BJ (cell line): ENCODE results near the gene HIVEP3. TPM values are rescaled to one million over a fixed set of nuclear protein-coding genes. Genes with fewer than 3 reads are reported as not detected.

Source experiments
- CTCF ChIA-PET: fragments of 350-600 bp; formaldehyde crosslinking; extraction: SDS; loops from one replicate; lab custom pipeline; 2021; ENCODE audit warnings: antibody characterized with exemption, inconsistent platforms; lab: Yijun Ruan, JAX
- POLR2A ChIA-PET: fragments of 300-600 bp; sonication (Branson Sonifier 250); formaldehyde crosslinking; extraction: SDS; loops from one replicate; lab custom pipeline; 2021; ENCODE audit warnings: antibody characterized with exemption; lab: Charles Lee
- DNase-seq: peaks from one replicate; pipeline ENCODE4 v3.0.0-alpha.2; 2011; ENCODE audit warnings: low read depth
- H3K27me3 ChIP-seq: 2 replicates; pipeline ENCODE4 v1.6.0; 2011; ENCODE audit warnings: low read length; ENCODE audit not compliant: control insufficient read depth, insufficient read depth
- H3K36me3 ChIP-seq: 2 replicates; pipeline ENCODE4 v1.5.1; 2011; ENCODE audit warnings: low read length; ENCODE audit not compliant: control insufficient read depth, insufficient read depth
- H3K4me3 ChIP-seq: 2 replicates; pipeline ENCODE4 v1.5.1; 2011; ENCODE audit warnings: low read depth, mild to moderate bottlenecking, control low read depth, low read length
- polyA plus RNA-seq: library from polyadenylated mRNA; depleted of rRNA; stranded (reverse); fragments of >200 nt; gene quantifications from 2 replicates; pipeline ENCODE4 v1.2.3, GENCODE V29; 2011
- TF ChIP-seq, protein P1 (sequence below): IDR thresholded peaks from 2 replicates; pipeline ENCODE4 v1.5.1; 2011; ENCODE audit warnings: low read depth, mild to moderate bottlenecking, control low read depth, inconsistent platforms, low read length, moderate library complexity; ENCODE audit not compliant: insufficient read depth

Gene HIVEP3
- polyA plus RNA-seq, 1 experiment = 4.0 TPM

DNA sequence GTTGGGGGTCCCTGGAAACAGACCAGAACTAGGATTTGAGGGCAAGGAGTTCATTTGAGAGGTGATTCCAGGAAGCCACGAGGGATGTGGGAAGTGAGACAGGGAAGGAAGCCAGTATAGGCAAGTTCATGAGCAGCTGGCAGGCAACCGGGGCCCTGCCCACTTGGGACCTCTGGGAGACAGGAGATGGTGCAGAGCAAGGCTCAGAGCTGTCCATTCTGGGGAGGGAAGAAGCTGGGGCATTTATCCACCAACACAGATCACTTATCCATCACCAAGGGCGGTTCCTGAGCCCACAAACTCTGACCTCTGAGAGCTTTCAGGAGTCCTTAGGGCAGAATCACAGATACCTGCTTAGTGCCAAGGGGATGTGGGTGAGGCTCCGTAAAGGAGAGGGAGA, 451.0 kb downstream of the HIVEP3 start:
- POLR2A ChIA-PET = no interaction called here
- no peak overlapping the region for H3K4me3 ChIP-seq
- DNase-seq = no peak
- H3K36me3 ChIP-seq = no peaks in the 10 kb centered on the region
- CTCF ChIA-PET = interaction anchor here (1.2 to 1.4 kb wide), 2 partner anchors 16 to 33 kb away, joined by 3 to 5 read pairs; partner anchors contain the start of gene EDN2
- TF ChIP-seq, protein P1, sequence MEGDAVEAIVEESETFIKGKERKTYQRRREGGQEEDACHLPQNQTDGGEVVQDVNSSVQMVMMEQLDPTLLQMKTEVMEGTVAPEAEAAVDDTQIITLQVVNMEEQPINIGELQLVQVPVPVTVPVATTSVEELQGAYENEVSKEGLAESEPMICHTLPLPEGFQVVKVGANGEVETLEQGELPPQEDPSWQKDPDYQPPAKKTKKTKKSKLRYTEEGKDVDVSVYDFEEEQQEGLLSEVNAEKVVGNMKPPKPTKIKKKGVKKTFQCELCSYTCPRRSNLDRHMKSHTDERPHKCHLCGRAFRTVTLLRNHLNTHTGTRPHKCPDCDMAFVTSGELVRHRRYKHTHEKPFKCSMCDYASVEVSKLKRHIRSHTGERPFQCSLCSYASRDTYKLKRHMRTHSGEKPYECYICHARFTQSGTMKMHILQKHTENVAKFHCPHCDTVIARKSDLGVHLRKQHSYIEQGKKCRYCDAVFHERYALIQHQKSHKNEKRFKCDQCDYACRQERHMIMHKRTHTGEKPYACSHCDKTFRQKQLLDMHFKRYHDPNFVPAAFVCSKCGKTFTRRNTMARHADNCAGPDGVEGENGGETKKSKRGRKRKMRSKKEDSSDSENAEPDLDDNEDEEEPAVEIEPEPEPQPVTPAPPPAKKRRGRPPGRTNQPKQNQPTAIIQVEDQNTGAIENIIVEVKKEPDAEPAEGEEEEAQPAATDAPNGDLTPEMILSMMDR = no peak
- peaks cover 3% of the 10 kb centered on the region; the same call in 1 of the 2 replicates for H3K27me3 ChIP-seq

DNA sequence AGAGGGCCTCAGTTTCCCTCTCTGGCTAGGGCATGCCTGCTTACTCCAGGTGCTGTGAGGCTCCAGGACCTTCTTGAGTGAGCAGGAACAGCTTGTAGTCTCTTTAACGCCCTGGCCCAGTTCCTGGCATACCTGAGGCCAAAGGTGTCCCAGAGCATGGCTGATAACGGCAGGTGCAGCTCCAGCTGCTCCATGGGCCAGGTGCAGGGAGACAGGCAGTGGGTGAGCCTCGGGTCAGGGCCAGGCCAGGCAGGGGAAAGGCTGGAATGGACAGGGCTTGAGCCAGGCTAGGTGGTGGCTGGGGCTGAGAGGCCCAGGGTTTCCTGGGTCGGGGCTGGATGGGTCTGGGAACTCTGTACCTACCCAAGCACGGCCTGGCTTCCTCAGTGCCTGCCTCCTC, 452.6 kb downstream of the HIVEP3 start:
- TF ChIP-seq, protein P1 = no peak
- H3K27me3 ChIP-seq = peaks cover 3% of the 10 kb centered on the region; the same call in 1 of the 2 replicates
- DNase-seq = no peak
- H3K36me3 ChIP-seq = no peaks in the 10 kb centered on the region
- ChIA-PET CTCF (interaction anchor here (1.4 kb wide), 1 partner anchor 33 kb away, joined by 6 read pairs; no protein-coding TSS in a partner anchor), POLR2A (no interaction called here)
- H3K4me3 ChIP-seq = no peak overlapping the region

DNA sequence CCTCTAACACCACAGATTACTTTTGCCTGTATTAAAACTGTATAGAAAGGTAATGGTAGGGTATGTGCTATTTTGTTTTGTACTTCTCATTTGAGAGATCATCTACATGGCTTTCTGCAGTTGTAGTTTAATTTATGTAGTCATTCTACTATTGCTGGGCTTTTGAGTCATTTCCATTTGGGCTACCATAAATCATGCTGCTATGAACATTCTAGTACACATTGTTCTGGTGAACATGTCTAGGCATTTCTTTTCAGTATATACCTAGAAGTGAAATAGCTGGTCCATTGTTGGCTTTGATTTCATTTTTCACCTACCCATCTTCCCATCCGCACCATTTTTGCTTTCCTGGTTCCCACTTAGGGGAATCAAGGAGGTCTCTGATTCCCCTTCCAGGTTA, 453.0 kb downstream of the HIVEP3 start:
- TF ChIP-seq, protein P1 = no peak
- CTCF ChIA-PET = interaction anchor here (1.4 kb wide), 1 partner anchor 33 kb away, joined by 6 read pairs; no protein-coding TSS in a partner anchor
- Histone ChIP-seq H3K27me3 (peaks cover 3% of the 10 kb centered on the region; the same call in 1 of the 2 replicates), H3K4me3 (no peak overlapping the region), H3K36me3 (no peaks in the 10 kb centered on the region)
- DNase-seq = no peak
- POLR2A ChIA-PET = no interaction called here

DNA sequence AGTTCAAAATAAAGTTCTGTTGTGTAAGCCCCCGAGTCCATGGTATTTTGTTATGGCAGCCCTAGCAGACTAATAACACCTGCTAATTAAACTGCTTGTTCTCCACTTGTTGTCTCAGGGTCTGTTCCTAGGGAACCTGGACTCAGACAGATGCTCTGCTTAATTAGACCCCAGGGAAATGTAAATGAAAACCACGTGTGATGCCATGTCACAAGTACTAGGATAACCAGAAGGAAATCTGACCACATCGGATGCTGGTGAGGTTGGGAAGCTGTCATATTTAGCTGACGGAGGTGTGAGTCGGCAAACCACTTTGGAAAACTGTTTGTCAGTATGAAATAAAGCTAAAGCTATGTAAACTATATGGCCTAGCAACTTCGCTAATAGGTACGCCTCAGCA, 453.8 kb downstream of the HIVEP3 start:
- DNase-seq = no peak
- POLR2A ChIA-PET = no interaction called here
- Histone ChIP-seq H3K27me3 (peaks cover 3% of the 10 kb centered on the region; the same call in 1 of the 2 replicates), H3K36me3 (no peaks in the 10 kb centered on the region), H3K4me3 (no peak overlapping the region)
- CTCF ChIA-PET = interaction anchor here (0.6 to 1.3 kb wide), 5 partner anchors 10 to 199 kb away, joined by 3 read pairs; no protein-coding TSS in a partner anchor
- TF ChIP-seq, protein P1 = no peak

DNA sequence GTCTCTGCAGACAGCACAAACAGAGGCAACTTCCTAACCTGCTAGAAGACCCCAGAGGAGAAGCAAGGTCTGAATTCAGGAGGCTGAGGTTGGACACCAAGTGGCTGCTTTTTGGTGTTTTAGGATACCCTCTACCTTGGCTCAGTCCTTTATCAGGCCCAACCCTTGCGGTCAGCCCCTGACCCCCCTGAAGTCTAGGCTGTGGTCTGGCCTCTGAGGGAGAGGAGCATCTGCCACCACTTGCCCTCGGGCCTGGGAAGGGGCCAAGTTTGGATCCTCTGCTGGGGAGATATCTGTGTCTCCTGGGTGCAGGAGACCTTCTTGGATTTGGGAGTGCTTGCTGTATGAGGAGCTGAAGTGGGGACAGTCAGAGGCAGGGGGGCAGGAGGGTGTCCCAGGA, 455.2 kb downstream of the HIVEP3 start:
- H3K4me3 ChIP-seq = no peak overlapping the region
- ChIA-PET CTCF (interaction anchor here (1.1 kb wide), 1 partner anchor 29 kb away, joined by 3 read pairs; no protein-coding TSS in a partner anchor), POLR2A (no interaction called here)
- TF ChIP-seq, protein P1 = no peak
- peaks cover 9% of the 10 kb centered on the region; the same call in 1 of the 2 replicates for H3K27me3 ChIP-seq
- no peak for DNase-seq
- H3K36me3 ChIP-seq = no peaks in the 10 kb centered on the region
